ENCODE results near the gene PHEX.

Gene PHEX

GRCh38 chrX:22032084-22032483 lies at the start of gene PHEX:
TSS of gene PHEX (plus strand) at chrX:22032325. CDS start at chrX:22033006, 681 bp downstream.
- DNase-seq (ENCODE audit: low read depth in 2 of 2, low spot score in 1 of 2), result no peak

- peak; percentile 14 to 31 for DNase-seq (ENCODE audit: low read depth in 2 of 2, low spot score in 1 of 2)
Observed at GRCh38 chrX:21985332-21985777, 46.8 kb upstream of the PHEX start.

DNA sequence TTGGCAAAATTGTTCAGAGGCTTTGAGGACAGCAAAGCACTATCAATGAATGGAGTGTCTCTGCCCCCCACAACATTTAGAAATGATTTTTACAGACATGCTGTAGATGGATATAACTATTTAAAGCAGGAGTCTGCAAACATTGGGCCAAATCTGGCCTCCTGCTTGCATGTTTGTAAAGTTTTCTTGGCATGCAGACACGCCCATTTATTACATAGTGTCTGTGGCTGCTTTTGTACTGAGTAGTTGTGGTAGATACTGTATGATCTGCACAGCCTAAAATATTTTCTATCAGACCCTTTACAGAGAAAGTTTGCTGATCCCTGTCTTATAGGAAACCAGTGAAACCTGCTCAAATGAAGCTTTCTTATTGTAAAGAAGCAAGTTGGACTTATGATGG lies 45.5 kb upstream of the PHEX start:
- no peak for DNase-seq (ENCODE audit: low read depth in 2 of 2, low spot score in 1 of 2)

- DNase-seq (ENCODE audit: low read depth in 2 of 2, low spot score in 1 of 2), result no peak
Observed at GRCh38 chrX:21989384-21989783, 42.7 kb upstream of the PHEX start.

GRCh38 chrX:21990832-21991231 lies 41.3 kb upstream of the PHEX start:
- DNase-seq (ENCODE audit: low read depth in 2 of 2, low spot score in 1 of 2), result no peak

DNA sequence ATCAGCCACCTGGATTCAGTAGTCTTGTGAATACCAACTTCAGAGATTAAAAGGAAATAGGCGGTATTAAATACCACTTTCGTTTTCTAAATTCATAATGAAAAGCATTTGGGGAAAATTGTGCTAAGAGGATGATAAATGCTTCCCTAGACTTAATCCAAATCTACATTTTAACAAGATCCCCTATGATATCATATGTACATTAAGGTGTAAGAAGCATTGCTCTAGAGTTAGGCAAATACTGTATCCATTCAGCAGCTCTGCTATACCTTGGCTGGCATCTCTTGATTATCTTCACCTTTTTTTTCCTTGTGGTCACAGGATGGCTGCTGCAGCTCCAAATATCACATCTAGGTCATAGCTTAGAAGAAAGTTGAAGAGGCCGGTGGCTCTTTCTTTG lies 40.6 kb upstream of the PHEX start:
- DNase-seq (ENCODE audit: low read depth in 2 of 2, low spot score in 1 of 2), result no peak

GRCh38 chrX:21993265-21993664 lies 38.9 kb upstream of the PHEX start:
- no peak for DNase-seq (ENCODE audit: low read depth in 2 of 2, low spot score in 1 of 2)

DNA sequence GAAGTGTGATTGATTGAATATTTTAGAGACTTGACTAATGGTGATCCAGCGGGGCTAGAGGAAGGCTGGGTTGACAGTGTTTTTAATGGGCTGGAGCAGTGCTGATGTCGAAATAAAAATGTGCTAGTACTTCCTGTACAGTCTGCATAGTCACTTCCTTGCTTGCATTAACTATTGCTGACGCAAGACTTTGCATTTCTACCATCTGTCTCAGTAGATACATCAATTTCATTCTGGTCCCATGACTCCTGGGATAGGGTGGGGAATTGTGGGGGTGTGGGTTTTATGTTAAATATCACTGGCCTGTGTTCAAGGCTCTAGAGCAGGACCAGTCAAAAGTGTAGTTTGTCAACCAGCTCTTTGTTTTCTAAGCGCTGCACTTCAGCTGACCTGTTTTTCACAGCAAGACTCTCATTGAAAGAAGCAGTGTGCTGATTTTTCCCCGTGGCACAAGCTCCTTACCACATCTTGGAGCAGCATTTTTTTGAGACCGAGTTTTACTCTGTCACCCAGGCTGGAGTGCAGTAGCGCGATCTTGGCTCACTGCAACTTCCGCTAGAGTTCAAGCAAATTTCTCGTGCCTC lies 35.2 kb upstream of the PHEX start:
- no peak for DNase-seq (ENCODE audit: low read depth in 2 of 2, low spot score in 1 of 2)

DNA sequence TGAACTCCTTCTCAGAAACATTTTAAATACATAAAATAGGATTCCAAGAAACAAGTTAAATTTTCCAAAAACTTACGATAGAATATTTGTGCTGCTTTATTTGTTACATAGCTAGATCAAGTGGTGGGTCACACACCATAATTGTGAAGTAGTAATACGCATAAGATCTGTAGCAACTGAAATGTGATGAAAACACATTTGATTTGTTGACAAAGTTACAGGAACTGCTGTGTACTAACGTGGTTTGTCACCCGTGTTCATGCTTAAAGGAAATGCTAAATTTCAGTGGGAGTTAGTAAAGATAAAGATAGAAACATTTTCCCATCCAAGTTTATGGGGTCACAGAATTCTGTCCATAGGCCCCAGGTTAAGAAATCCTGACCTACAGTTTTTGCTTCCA lies 34.1 kb upstream of the PHEX start:
- no peak for DNase-seq (ENCODE audit: low read depth in 2 of 2, low spot score in 1 of 2)

DNA sequence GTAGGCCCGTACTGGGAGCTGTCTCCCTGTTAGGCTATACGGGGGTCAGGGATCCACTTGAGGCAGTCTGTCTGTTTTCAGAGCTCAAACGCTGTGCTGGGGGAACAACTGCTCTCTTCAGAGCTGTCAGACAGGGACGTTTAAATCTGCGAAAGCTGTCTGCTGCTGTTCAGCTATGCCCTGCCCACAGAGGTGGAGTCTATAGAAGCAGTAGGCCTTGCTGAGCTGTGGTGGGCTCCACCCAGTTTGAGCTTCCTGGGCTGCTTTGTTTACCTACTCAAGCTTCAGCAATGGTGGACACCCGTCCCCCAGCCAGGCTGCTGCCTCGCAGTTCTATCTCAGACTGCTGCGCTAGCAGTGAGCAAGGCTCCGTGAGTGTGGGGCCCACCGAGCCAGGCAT lies 27.3 kb upstream of the PHEX start:
- no peak for DNase-seq (ENCODE audit: low read depth in 2 of 2, low spot score in 1 of 2)

DNA sequence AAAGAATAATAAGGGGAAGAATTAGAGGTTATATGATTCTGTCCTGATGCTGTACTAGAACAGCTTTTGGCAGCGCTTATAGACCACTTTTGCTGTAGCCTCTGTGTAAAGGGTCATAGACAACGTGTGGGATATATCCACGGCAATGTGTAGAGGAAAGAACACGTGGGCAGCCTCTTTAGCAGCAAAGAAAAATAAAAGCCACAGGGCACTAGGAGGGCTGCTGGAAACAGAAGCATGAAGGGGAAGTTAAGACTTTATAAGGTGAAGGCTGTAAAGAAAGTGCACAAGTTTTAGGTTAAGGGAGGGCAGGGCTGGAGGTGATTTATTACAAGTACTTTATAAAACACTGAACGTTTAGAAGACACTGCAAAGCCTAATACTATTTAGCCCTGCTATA lies 20.1 kb upstream of the PHEX start:
- DNase-seq (ENCODE audit: low read depth in 2 of 2, low spot score in 1 of 2), result no peak

GRCh38 chrX:22012931-22013330 lies 19.2 kb upstream of the PHEX start:
- DNase-seq (ENCODE audit: low read depth in 2 of 2, low spot score in 1 of 2), result no peak

DNA sequence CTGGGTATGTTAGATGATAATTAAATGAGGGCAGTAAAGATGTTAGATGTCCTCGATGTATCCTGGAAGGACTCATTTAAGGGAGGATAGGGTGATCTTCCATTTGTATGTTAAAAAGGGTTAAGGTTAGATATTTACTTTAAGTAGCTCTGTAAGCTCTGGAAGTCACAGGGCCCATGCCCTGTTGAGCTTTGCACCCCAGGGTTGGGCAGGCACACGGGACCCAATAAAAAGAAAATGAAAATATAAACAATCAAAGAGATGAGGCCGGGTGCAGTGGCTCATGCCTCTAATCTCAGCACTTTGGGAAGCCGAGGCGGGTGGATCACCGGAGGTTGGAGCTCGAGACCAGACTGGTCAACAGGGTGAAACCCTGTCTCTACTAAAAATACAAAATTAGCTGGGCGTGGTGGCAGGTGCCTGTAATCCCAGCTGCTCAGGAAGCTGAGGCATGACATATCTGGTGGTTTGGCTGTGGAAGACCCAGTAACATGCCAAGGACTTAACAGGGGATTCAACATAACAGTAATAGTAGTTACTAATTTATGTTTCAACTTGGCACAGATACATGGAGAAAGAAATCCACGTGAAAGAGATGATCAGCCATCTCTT lies 16.9 kb upstream of the PHEX start:
- no peak for DNase-seq (ENCODE audit: low read depth in 2 of 2, low spot score in 1 of 2)

- no peak for DNase-seq (ENCODE audit: low read depth in 2 of 2, low spot score in 1 of 2)
Observed at GRCh38 chrX:22021751-22022324, 10.3 kb upstream of the PHEX start.

DNA sequence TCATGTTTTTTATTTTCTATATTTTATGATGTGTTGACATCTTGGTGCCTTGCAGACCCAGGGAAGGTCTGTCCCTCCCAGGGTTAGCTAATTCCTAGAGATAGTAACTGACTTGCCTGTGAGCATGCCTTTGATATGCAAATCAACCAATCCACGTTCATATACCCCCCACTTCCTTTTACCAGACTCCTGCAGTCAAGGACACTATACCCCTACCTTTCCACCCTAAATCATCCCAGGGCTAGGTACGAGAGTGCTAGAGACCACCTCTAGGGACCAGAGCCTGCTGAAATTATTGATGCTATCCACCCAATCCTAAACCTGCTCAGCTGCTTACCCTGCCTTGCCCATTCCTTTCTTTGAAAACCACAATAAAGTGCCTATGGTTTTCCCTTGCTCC lies 7.5 kb upstream of the PHEX start:
- no peak for DNase-seq (ENCODE audit: low read depth in 2 of 2, low spot score in 1 of 2)

DNA sequence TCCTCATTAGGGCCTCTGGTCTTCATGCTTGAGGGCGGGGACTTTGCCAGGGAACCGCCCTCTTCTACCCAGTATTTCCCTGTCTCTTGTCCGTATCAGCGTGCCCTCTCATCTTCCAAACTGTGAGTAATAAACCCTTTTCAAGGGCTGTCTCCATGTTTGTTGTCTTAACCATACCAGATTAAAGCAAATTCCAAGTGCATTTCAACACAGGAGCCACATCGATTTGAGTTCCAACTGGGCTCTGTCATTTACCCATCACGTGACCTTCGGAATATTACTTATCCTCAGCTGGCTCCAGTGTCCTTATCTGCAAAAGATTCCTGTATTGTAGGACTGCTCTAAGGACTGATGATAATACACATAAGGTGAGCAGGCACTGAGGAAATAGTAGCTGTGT lies 6.4 kb upstream of the PHEX start:
- no peak for DNase-seq (ENCODE audit: low read depth in 2 of 2, low spot score in 1 of 2)

- no peak for DNase-seq (ENCODE audit: low read depth in 2 of 2, low spot score in 1 of 2)
Observed at GRCh38 chrX:22026731-22027130, 5.4 kb upstream of the PHEX start.

- no peak for DNase-seq (ENCODE audit: low read depth in 2 of 2, low spot score in 1 of 2)
Observed at GRCh38 chrX:22032506-22032905, 381 bp downstream of the PHEX start.

GRCh38 chrX:22033818-22034217 lies 1.7 kb downstream of the PHEX start:
- no peak for DNase-seq (ENCODE audit: low read depth in 2 of 2, low spot score in 1 of 2)

GRCh38 chrX:22035236-22035635 lies 3.1 kb downstream of the PHEX start:
- no peak for DNase-seq (ENCODE audit: low read depth in 2 of 2, low spot score in 1 of 2)

GRCh38 chrX:22037225-22037624 lies 5.1 kb downstream of the PHEX start:
- no peak for DNase-seq (ENCODE audit: low read depth in 2 of 2, low spot score in 1 of 2)

DNA sequence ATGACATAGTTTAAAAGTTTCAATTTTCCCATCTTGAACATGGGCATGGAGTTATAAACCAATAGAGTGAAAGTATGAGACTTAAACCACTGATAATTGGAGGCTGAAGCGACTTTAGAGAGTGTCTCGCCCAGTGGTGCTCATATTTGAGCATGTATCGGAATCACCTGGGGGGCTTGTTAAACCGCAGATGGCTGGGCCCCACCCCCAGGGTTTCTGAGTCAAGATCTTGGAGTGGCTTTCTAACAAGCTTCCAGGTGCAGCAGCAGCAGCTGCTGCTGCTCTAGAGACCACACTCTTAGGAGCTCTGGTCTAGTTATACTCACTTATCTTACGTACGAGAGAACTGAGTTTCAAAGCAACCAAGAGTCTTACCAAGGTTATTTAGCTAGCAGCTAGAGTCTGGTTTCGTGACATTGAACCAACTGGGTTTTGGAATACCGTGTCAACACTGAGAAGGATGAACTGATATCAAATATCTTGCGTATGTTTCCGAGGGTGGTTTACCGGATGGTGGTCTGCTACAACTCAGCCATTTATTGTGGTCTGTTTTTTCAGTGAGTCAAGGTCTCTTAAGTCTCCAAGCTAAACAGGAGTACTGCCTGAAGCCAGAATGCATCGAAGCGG lies 5.9 kb downstream of the PHEX start:
- no peak for DNase-seq (ENCODE audit: low read depth in 2 of 2, low spot score in 1 of 2)
